ENCODE data around the gene SEC14L1. TPM values are rescaled to one million over a fixed set of nuclear protein-coding genes. Genes with fewer than 3 reads are reported as not detected.
A peak's percentile ranks its signal among the peaks of the same experiment; 100 is the strongest.

The SEC14L1 gene
- total RNA-seq, 1 donor from 2014 or later, result 93.2 TPM

DNA sequence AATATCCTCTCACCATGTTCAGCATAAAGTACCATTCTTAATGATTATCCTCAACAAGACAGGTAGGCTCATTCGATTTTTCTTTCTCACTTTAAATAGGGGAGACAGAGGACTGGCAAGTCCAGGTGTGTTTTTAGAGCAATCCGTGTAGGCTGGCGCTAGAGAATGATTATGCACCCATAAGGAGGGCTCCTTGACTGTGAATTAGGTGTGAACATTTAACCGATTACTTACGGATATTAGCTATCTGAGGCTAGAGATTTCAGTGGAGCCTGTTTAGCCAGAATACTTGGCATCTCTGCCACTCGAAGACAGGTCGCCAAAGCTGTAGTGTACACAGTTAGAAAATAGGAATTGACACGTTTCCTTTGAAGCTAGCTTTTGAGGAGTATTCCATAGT, 1.9 kb downstream of the SEC14L1 start:
- Mint-ChIP-seq H3K9me3 (ENCODE audit: unreplicated experiment) (peaks cover 8% of the 10 kb centered on the region), H3K27me3 (ENCODE audit: low read depth, unreplicated experiment) (no peaks in the 10 kb centered on the region), H3K4me1 (ENCODE audit: low read depth, unreplicated experiment) (peaks cover 40% of the 10 kb centered on the region), H3K36me3 (ENCODE audit: low read depth, unreplicated experiment) (peaks cover 12% of the 10 kb centered on the region), H3K4me3 (ENCODE audit: unreplicated experiment) (peak overlapping the region; percentile 96), H3K27ac (ENCODE audit: unreplicated experiment) (peak overlapping the region; percentile 89)
- Histone ChIP-seq H3K9ac (ENCODE audit: low read length) (peak overlapping the region; percentile 12), H3K4me1 (ENCODE audit: insufficient read depth, low read length) (peaks cover 28% of the 10 kb centered on the region), H3K27ac (ENCODE audit: low read depth, low read length) (no peak overlapping the region), H3K36me3 (ENCODE audit: insufficient read depth, low read length) (peaks cover 22% of the 10 kb centered on the region), H3K4me2 (ENCODE audit: low read length) (peak overlapping the region; percentile 93), H4K20me1 (ENCODE audit: insufficient read depth, low read length) (peaks cover 35% of the 10 kb centered on the region), H3K27me3 (ENCODE audit: insufficient read depth, low read length) (no peaks in the 10 kb centered on the region), H3K79me2 (ENCODE audit: insufficient read depth, low read length) (peaks cover 61% of the 10 kb centered on the region), H3K4me3 (ENCODE audit: insufficient read depth, low read depth, low read length) (no peak overlapping the region), H3K9me3 (ENCODE audit: insufficient read depth, low read depth, low read length) (no peaks in the 10 kb centered on the region), H2AFZ (ENCODE audit: low read depth, low read length) (no peak overlapping the region)
- FAIRE-seq, result no peak
- DNase-seq (ENCODE audit: low read depth), result no peak
- TF ChIP-seq, protein P1, sequence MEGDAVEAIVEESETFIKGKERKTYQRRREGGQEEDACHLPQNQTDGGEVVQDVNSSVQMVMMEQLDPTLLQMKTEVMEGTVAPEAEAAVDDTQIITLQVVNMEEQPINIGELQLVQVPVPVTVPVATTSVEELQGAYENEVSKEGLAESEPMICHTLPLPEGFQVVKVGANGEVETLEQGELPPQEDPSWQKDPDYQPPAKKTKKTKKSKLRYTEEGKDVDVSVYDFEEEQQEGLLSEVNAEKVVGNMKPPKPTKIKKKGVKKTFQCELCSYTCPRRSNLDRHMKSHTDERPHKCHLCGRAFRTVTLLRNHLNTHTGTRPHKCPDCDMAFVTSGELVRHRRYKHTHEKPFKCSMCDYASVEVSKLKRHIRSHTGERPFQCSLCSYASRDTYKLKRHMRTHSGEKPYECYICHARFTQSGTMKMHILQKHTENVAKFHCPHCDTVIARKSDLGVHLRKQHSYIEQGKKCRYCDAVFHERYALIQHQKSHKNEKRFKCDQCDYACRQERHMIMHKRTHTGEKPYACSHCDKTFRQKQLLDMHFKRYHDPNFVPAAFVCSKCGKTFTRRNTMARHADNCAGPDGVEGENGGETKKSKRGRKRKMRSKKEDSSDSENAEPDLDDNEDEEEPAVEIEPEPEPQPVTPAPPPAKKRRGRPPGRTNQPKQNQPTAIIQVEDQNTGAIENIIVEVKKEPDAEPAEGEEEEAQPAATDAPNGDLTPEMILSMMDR (IDR thresholded peaks at IDR 0.05; ENCODE audit: insufficient read depth, low read depth, low read length), result no peak
- no peak for TF ChIP-seq EZH2 (IDR thresholded peaks at IDR 0.05; ENCODE audit: insufficient read depth, low read length)

DNA sequence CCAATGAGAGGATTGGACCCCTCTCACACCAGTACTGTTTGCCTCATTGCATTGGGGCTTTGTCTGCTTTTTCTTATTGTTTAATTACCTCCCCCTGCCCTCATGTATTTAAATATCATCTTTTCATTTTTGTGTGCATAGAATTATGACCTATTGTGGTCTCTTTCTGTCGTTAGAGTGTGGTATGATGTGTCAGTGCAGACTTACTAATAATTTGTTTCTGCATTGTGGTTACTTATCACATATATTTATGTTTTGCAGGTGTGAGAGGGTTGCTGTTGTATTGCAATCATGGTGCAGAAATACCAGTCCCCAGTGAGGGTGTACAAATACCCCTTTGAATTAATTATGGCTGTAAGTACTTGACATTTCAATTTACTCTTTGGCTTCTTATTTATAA, 2.5 kb downstream of the SEC14L1 start:
- Mint-ChIP-seq H3K27ac (ENCODE audit: unreplicated experiment) (peak overlapping the region; percentile 1), H3K4me3 (ENCODE audit: unreplicated experiment) (peak overlapping the region; percentile 47), H3K36me3 (ENCODE audit: low read depth, unreplicated experiment) (peaks cover 13% of the 10 kb centered on the region), H3K27me3 (ENCODE audit: low read depth, unreplicated experiment) (no peaks in the 10 kb centered on the region), H3K4me1 (ENCODE audit: low read depth, unreplicated experiment) (peaks cover 35% of the 10 kb centered on the region), H3K9me3 (ENCODE audit: unreplicated experiment) (peaks cover 2% of the 10 kb centered on the region)
- no peak overlapping the region for H3K27ac ChIP-seq (ENCODE audit: low read depth, low read length)
- H3K4me3 ChIP-seq (ENCODE audit: insufficient read depth, low read depth, low read length), result no peak overlapping the region
- H3K4me1 ChIP-seq (ENCODE audit: insufficient read depth, low read length), result peaks cover 28% of the 10 kb centered on the region
- H3K79me2 ChIP-seq (ENCODE audit: insufficient read depth, low read length), result peaks cover 67% of the 10 kb centered on the region
- no peak overlapping the region for H3K4me2 ChIP-seq (ENCODE audit: low read length)
- FAIRE-seq, result no peak
- H4K20me1 ChIP-seq (ENCODE audit: insufficient read depth, low read length), result peaks cover 41% of the 10 kb centered on the region
- peaks cover 23% of the 10 kb centered on the region for H3K36me3 ChIP-seq (ENCODE audit: insufficient read depth, low read length)
- H3K9me3 ChIP-seq (ENCODE audit: insufficient read depth, low read depth, low read length), result no peaks in the 10 kb centered on the region
- H3K27me3 ChIP-seq (ENCODE audit: insufficient read depth, low read length), result no peaks in the 10 kb centered on the region
- H2AFZ ChIP-seq (ENCODE audit: low read depth, low read length), result no peak overlapping the region
- no peak for DNase-seq (ENCODE audit: low read depth)
- no peak overlapping the region for H3K9ac ChIP-seq (ENCODE audit: low read length)
- TF ChIP-seq, protein P1 (IDR thresholded peaks at IDR 0.05; ENCODE audit: insufficient read depth, low read depth, low read length), result no peak

DNA sequence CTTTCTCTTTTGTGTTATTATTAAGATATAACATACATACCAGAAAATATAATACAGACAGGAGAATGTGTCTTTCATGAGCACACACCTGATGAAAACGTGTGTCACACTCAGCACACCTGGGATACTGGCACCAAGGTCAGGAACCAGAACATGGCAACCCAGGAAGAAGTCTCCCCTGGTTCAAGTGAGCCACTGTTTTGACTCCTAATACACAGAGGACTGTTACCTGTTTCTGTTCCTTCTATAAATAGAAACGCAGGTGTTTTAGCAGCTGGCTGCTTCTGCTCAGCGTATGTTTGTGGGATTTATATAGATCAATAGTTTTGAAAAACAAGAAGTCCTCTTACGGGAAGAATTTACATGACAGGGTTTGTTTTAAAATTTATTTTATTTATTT, 3.5 kb downstream of the SEC14L1 start:
- Mint-ChIP-seq H3K27me3 (ENCODE audit: low read depth, unreplicated experiment) (no peaks in the 10 kb centered on the region), H3K4me3 (ENCODE audit: unreplicated experiment) (no peak overlapping the region), H3K9me3 (ENCODE audit: unreplicated experiment) (no peaks in the 10 kb centered on the region), H3K4me1 (ENCODE audit: low read depth, unreplicated experiment) (peaks cover 44% of the 10 kb centered on the region), H3K36me3 (ENCODE audit: low read depth, unreplicated experiment) (peaks cover 20% of the 10 kb centered on the region), H3K27ac (ENCODE audit: unreplicated experiment) (no peak overlapping the region)
- Histone ChIP-seq H3K9ac (ENCODE audit: low read length) (no peak overlapping the region), H3K4me3 (ENCODE audit: insufficient read depth, low read depth, low read length) (no peak overlapping the region), H3K79me2 (ENCODE audit: insufficient read depth, low read length) (peaks cover 76% of the 10 kb centered on the region), H3K9me3 (ENCODE audit: insufficient read depth, low read depth, low read length) (no peaks in the 10 kb centered on the region), H2AFZ (ENCODE audit: low read depth, low read length) (no peak overlapping the region), H3K4me1 (ENCODE audit: insufficient read depth, low read length) (peaks cover 28% of the 10 kb centered on the region), H3K27ac (ENCODE audit: low read depth, low read length) (no peak overlapping the region), H3K27me3 (ENCODE audit: insufficient read depth, low read length) (no peaks in the 10 kb centered on the region), H3K4me2 (ENCODE audit: low read length) (no peak overlapping the region), H3K36me3 (ENCODE audit: insufficient read depth, low read length) (peaks cover 23% of the 10 kb centered on the region), H4K20me1 (ENCODE audit: insufficient read depth, low read length) (peaks cover 50% of the 10 kb centered on the region)
- no peak for DNase-seq (ENCODE audit: low read depth)
- no peak for TF ChIP-seq EZH2 (IDR thresholded peaks at IDR 0.05; ENCODE audit: insufficient read depth, low read length)
- TF ChIP-seq, protein P1 (IDR thresholded peaks at IDR 0.05; ENCODE audit: insufficient read depth, low read depth, low read length), result no peak
- no peak for FAIRE-seq
